GM19328 (cell line): ENCODE data around the gene TAF1C.
"Not testable (repeated sequence)": the region's sequence is repeated elsewhere in the genome, so short reads cannot be mapped to it uniquely, and the experiment has no call there.

Experiments used
- ATAC-seq: cut with Tn5 transposase; IDR thresholded peaks from one replicate; pipeline ENCODE4 v1.9.1; 2021; ENCODE audit warnings: mild to moderate bottlenecking, moderate library complexity; ENCODE audit not compliant: unreplicated experiment

TAF1C gene

GRCh38 chr16:84209989-84210388 is 23.1 kb upstream of the TAF1C start:
- no peak for ATAC-seq

GRCh38 chr16:84207879-84208278 is 21.0 kb upstream of the TAF1C start:
- ATAC-seq: no peak

- no peak for ATAC-seq
These were observed 20.4 kb upstream of the TAF1C start for GRCh38 chr16:84207251-84207650.

- ATAC-seq: no peak
These were observed 19.3 kb upstream of the TAF1C start for GRCh38 chr16:84205976-84206691.

DNA sequence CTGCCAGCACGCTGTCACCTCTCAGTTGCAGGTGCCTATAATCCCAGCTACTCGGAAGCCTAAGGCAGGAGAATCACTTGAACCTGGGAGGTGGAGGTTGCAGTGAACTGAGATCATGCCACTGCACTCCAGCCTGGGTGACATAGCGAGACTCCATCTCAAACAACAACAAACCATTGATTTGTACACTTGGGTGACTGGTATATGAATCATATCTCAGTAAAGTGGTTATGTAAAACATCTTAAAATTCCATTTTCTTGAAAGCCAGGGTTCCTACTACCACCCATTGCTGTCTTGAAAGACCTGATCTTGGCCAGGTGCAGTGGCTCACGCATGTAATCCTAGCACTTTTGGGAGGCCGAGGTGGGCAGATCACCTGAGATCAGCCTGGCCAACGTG is 18.3 kb upstream of the TAF1C start:
- not testable (repeated sequence) for ATAC-seq

DNA sequence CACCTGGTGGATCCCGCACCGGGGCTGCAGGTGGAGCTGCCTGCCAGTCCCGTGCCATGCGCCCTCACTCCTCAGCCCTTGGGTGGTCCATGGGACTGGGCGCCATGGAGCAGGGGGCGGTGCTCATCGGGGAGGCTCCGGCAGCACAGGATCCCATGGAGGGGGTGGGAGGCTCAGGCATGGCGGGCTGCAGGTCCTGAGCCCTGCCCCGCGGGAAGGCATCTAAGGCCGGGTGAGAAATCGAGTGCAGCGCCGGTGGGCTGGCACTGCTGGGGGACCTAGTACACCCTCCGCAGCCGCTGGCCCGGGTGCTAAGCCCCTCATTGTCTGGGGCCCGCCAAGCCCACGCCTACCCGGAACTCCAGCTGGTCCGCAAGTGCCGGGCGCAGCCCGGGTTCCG is 17.7 kb upstream of the TAF1C start:
- ATAC-seq: not testable (repeated sequence)

GRCh38 chr16:84199861-84200260 is 13.0 kb upstream of the TAF1C start:
- no peak for ATAC-seq

DNA sequence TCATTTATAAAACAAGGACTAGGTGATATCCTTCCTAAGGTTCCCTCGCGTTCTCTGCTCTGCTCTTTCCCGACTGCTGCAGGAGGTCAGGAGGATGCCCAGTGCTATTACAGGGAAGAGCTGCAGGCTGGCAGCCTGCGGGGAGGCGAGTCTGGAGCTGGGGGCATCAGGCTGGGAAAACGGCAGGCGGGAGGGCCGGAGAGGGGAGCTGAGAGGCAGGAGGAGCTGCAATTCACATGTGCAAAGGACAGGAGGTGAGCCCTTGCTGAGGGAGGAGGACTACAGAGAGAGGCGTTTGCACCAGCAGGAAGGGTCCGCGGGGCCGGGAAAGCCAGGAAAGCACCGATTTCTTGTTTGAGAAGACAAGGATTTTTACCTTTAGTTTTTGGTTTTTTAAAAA is 12.2 kb upstream of the TAF1C start:
- no peak for ATAC-seq

DNA sequence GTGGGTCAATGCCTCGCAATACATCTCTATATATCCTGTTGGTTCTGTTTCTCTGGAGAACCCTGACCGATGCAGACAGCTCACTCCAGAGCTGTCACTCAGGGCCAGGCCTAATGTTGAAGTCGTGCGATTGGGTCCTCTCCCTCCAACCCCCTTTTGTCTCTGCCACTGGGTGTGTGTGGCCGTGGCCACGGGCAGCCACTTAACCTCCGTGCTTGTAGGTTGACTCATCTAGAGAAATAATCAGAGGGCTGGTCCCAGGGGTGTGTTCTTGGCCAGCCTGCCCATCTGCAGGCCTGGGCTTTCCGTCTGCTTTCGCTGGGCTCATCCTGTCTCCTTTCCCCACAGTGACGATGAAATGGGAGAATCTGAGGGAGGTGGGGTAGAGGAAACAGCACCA is 11.5 kb upstream of the TAF1C start:
- no peak for ATAC-seq

- ATAC-seq: no peak
These were observed 10.7 kb upstream of the TAF1C start for GRCh38 chr16:84197466-84198128.

DNA sequence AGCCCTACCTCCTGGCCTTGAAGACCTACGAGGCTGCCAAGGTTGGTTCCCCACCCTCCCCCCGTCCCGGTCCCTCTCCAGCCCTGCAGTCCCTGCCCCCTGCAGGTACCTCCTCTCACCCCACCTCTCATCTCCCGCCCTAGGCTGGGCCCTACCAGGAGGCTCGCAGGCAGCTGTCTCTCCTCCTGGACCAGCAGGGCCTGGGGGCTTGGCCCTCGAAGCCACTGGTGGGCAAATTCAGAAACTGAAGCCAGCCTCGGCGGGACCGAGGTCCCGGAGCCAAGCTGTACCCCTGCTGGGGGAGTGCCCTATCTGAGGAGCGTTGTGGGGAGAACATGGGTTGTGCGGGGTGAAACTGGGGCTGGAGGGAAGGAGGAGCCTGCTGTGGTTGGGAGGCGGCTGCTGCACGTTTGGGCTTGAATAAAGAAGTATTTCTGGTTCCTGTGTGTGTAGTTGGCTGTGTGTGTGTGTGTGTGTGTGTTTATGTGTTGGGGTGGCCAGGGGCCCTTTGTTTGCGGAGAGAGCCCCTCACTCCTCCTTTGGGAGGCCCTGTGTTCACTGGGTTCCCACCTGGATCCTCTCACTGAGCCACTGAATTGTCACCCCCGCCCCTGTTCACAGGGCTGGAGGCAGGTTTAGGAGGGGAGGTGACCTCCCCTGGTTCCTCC is 10.0 kb upstream of the TAF1C start:
- ATAC-seq: no peak

DNA sequence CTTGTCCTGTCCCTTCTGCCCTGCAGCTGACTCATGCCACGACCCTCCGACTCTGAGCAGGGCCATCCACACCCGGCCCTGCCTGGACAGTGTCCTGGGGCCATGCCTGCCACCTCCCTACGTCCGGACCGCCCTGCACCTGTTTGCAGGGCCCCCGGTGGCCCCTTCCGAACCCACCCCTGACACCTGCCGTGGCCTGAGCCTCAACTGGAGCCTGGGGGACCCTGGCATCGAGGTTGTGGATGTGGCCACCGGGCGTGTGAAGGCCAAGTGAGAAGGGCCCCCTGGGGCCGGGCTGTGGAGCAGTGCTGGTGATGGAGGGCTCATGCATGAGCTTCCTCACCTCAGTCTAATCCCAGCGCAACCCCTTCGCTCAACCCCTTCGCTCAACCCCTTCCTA is 9.2 kb upstream of the TAF1C start:
- no peak for ATAC-seq

- no peak for ATAC-seq
These were observed 8.6 kb upstream of the TAF1C start for GRCh38 chr16:84195201-84196093.

DNA sequence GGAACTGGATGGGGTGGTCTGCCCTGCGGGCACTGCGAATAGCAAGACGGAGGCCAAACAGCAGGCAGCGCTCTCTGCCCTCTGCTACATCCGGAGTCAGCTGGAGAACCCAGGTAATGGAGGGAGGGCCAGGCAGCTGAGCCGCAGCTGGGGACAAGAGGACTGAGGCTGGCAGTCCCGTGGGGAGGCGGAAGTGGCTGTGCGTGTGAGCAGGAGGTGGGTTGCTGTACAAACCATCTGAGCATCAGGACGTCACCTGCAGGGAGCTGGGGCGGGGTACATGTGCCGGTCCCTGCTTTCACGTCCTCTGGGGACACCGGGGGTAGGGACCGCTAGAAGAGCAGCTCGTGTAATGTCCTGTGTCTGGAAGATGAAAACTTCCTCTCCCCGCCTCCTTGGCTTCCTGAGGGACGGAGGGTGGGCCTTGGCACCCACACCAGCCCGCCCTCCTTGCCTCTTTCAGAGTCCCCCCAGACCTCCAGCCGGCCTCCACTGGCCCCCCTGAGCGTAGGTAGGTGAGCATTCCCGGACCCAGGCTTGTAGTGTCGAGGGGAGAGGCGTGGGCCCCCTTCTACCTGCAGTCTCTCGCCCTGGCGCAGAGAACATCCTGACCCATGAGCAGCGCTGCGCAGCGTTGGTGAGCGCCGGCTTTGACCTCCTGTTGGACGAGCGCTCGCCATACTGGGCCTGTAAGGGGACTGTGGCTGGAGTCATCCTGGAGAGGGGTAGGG is 7.8 kb upstream of the TAF1C start:
- ATAC-seq: no peak

GRCh38 chr16:84194018-84194417 is 7.2 kb upstream of the TAF1C start:
- ATAC-seq: no peak

DNA sequence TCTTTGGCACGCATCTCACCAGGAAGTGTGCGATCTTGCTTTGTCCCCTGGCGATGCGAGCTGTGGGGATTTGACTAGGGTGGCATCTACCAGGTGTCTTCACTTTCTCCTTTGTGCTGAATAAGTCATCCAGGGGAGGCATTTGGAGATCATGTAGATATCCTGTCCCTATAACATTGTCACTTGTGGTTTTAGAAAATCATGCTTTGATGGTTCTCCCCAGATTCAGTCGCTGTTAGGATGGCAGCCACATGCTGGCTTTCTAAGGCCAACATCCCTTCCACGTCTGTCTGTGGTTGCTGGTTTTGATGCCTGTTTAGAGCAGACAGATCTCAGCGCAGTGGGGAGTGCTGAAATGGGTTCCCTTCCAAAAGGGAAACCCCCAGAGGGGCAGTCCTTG is 6.6 kb upstream of the TAF1C start:
- ATAC-seq: no peak

DNA sequence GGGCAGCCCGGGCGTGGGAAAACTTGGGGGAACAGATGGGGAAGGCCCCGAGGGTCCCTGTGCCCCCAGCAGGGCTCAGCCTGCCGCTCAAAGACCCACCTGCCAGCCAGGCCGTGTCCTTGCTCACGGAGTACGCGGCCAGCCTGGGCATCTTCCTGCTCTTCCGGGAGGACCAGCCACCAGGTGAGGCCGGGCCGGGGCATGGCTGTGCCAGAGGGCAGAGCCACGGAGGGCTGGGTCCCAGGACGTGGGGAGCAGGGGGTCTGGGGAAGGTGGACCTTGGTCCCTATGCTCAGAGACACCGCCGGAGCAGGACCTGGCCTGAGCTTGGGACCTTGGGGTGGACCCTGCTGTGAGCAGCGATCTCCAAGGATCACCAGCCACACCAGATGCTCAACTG is 4.6 kb upstream of the TAF1C start:
- no peak for ATAC-seq

- ATAC-seq: no peak
These were observed 4.0 kb upstream of the TAF1C start, which contains the start of gene ADAD2 for GRCh38 chr16:84190731-84191388. Gene ADAD2, plus strand, starts transcription at chr16:84191157. Its CDS starts 74 bp downstream, at chr16:84191231.

DNA sequence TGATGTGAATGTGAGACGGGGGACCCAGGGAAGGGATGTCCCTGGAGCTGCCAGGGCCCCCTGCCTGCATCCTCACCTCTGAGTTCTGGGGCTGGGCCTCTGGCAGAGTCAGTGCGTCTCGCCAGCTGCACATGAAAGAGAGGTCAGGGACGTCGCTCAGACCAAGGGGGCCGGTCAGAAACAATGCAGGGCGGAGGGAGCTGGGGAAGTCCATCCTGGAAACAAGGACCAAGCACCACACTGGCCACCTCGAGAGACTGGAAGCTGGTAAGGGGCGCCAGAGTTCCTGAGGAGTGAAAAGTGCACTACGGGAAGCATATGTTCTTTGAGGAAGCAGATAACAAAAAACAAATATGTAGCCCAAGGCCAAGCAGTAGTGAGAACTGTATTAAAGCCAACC is 2.1 kb downstream of the TAF1C start:
- ATAC-seq: no peak
